Progenitor cell of endocrine pancreas (in vitro differentiated cells): ENCODE measurements around the gene EML5. TPM values are rescaled to one million over a fixed set of nuclear protein-coding genes. Genes with fewer than 3 reads are reported as not detected.
A peak's percentile ranks its signal among the peaks of the same experiment; 100 is the strongest.
"Not testable (repeated sequence)": the region's sequence is repeated elsewhere in the genome, so short reads cannot be mapped to it uniquely, and the experiment has no call there.

Source experiments
- DNase-seq: peaks from one replicate; pipeline ENCODE4 v3.0.0; 2021; ENCODE audit warnings: low spot score; ENCODE audit not compliant: unreplicated experiment
- H3K27ac Mint-ChIP-seq: 2 replicates; pipeline ENCODE4 v1.8.0; 2021; ENCODE audit warnings: mild to moderate bottlenecking, moderate library complexity, mixed read lengths
- H3K27me3 Mint-ChIP-seq: 2 replicates; pipeline ENCODE4 v1.8.0; 2021; ENCODE audit warnings: mixed read lengths
- H3K36me3 Mint-ChIP-seq: 2 replicates; pipeline ENCODE4 v1.8.0; 2022; ENCODE audit warnings: mixed read lengths; ENCODE audit not compliant: insufficient read depth
- H3K4me1 Mint-ChIP-seq: 2 replicates; pipeline ENCODE4 v1.8.0; 2021; ENCODE audit warnings: low read depth, mixed read lengths
- H3K4me3 Mint-ChIP-seq: 2 replicates; pipeline ENCODE4 v1.8.0; 2021; ENCODE audit warnings: low read depth, mild to moderate bottlenecking, moderate library complexity, mixed read lengths
- H3K9me3 Mint-ChIP-seq: 2 replicates; pipeline ENCODE4 v1.8.0; 2021; ENCODE audit warnings: low read depth, mixed read lengths
- CTCF ChIP-seq: fragments of 200-600 bp; sonication (generic); IDR thresholded peaks from one replicate; pipeline ENCODE4 v1.5.0; 2021; ENCODE audit warnings: antibody characterized with exemption, mild to moderate bottlenecking; ENCODE audit not compliant: unreplicated experiment
- total RNA-seq: library from RNA; stranded (reverse); gene quantifications from 2 replicates; pipeline ENCODE4 v1.2.1, GENCODE V29; 2021

The EML5 gene
- total RNA-seq, 1 donor from 2014 or later: 6.0 TPM

- Mint-ChIP-seq H3K27me3 (peaks cover 11% of the 10 kb centered on the region), H3K27ac (peak overlapping the region; percentile 91)
- no peak for TF ChIP-seq CTCF
Observed at GRCh38 chr14:88793259-88793625, 489 bp upstream of the EML5 start.

GRCh38 chr14:88791629-88792472 is 902 bp downstream of the EML5 start:
- no peak for DNase-seq
- Mint-ChIP-seq H3K4me3 (peak overlapping the region; percentile 83), H3K27ac (peak overlapping the region; percentile 49), H3K27me3 (peaks cover 11% of the 10 kb centered on the region), H3K9me3 (peaks cover 3% of the 10 kb centered on the region), H3K36me3 (no peaks in the 10 kb centered on the region), H3K4me1 (peaks cover 2% of the 10 kb centered on the region)
- TF ChIP-seq CTCF: no peak

More at GRCh38 chr14:88793259-88793625, 489 bp upstream of the EML5 start:
- H3K9me3 Mint-ChIP-seq: no peaks in the 10 kb centered on the region
- DNase-seq: no peak
- H3K4me1 Mint-ChIP-seq: peaks cover 2% of the 10 kb centered on the region
- H3K36me3 Mint-ChIP-seq: no peaks in the 10 kb centered on the region
- H3K4me3 Mint-ChIP-seq: peak overlapping the region; percentile 80

- peak overlapping the region; percentile 83 for H3K4me3 Mint-ChIP-seq
- peaks cover 2% of the 10 kb centered on the region for H3K4me1 Mint-ChIP-seq
- no peak for DNase-seq
- peaks cover 11% of the 10 kb centered on the region for H3K27me3 Mint-ChIP-seq
- H3K9me3 Mint-ChIP-seq: peaks cover 6% of the 10 kb centered on the region
- no peak for TF ChIP-seq CTCF
- no peak overlapping the region for H3K27ac Mint-ChIP-seq
- no peaks in the 10 kb centered on the region for H3K36me3 Mint-ChIP-seq
Observed at GRCh38 chr14:88791252-88791621, 1.5 kb downstream of the EML5 start.

- H3K4me1 Mint-ChIP-seq: peaks cover 2% of the 10 kb centered on the region
- H3K36me3 Mint-ChIP-seq: no peaks in the 10 kb centered on the region
- H3K27me3 Mint-ChIP-seq: peaks cover 11% of the 10 kb centered on the region
- peaks cover 9% of the 10 kb centered on the region for H3K9me3 Mint-ChIP-seq
- H3K4me3 Mint-ChIP-seq: peak overlapping the region; percentile 83
- no peak overlapping the region for H3K27ac Mint-ChIP-seq
- DNase-seq: no peak
- TF ChIP-seq CTCF: no peak
Observed at GRCh38 chr14:88790501-88791251, 2.1 kb downstream of the EML5 start.

GRCh38 chr14:88789573-88789972 is 3.2 kb downstream of the EML5 start:
- not testable (repeated sequence) for H3K4me1 Mint-ChIP-seq, DNase-seq, H3K4me3 Mint-ChIP-seq, H3K27ac Mint-ChIP-seq, H3K36me3 Mint-ChIP-seq
- Mint-ChIP-seq H3K27me3 (peaks cover 11% of the 10 kb centered on the region), H3K9me3 (peaks cover 17% of the 10 kb centered on the region)
